Measurements from ENCODE around the gene TNFSF13.

Gene TNFSF13

GRCh38 chr17:7575959-7576358 is 17.4 kb downstream of the TNFSF13 start:
- DNase-seq: no peak

- DNase-seq: no peak
These were observed 17.9 kb downstream of the TNFSF13 start for GRCh38 chr17:7576432-7576937.

GRCh38 chr17:7577327-7578199 is 19.0 kb downstream of the TNFSF13 start:
- no peak for DNase-seq

- DNase-seq: no peak
These were observed 20.7 kb downstream of the TNFSF13 start, which contains the start of gene CD68 for GRCh38 chr17:7579001-7579833. Gene CD68 (plus strand): TSS chr17:7579638. CDS start chr17:7579678, 40 bp downstream.

DNA sequence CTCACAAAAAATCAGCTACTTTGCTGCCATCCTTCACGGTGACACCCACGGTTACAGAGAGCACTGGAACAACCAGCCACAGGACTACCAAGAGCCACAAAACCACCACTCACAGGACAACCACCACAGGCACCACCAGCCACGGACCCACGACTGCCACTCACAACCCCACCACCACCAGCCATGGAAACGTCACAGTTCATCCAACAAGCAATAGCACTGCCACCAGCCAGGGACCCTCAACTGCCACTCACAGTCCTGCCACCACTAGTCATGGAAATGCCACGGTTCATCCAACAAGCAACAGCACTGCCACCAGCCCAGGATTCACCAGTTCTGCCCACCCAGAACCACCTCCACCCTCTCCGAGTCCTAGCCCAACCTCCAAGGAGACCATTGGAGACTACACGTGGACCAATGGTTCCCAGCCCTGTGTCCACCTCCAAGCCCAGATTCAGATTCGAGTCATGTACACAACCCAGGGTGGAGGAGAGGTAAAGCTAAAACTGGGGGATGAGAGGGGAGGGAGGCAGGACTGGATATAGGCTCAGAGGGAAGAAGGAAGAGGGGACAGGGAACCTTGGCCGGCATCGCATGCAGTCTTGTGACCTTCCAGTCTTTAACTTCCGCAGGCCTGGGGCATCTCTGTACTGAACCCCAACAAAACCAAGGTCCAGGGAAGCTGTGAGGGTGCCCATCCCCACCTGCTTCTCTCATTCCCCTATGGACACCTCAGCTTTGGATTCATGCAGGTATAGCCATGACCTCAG is 21.5 kb downstream of the TNFSF13 start:
- DNase-seq: no peak

GRCh38 chr17:7580604-7581575 is 22.3 kb downstream of the TNFSF13 start:
- DNase-seq: no peak

DNA sequence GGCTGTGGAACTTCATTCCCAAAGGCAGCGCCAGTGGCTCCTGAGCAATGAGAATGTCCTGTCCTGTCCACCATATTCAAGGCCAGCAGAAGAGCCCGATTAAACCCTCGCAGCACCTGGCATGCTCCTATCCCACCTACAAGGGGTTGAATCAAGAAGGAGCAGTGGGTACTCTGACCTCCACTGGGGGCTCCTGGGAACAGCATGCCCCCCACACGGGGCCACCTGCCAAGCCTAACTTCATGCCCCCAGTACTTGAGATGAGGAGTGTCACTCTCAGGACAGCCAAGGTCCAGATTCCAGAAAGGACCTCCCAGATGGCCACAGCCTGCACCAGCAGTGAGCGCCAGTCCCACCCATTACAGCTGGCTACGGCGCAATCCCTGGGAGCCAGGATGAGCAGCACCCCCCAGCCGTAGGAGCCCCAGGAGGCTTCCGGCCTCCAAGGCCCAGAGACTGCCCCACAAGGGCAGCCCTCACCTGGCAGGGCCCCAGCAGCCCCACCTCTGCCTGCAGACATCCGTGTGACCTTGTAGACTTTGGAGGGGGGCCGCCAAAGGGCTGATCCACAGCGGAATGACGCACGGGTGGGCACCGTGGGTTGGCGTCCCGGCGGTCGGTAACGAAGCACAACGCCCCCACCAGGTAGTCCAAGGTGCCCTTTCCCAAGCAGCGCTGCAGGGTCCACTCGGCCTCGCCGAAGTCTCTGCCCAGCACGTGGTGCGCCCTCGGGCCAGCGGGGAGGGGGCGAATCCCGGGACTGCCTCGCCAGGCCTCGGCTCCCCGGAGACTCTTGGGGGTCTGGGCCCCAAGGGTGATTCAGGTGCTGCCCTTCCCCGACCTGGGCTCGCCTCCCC is 24.1 kb downstream of the TNFSF13 start:
- DNase-seq: no peak

DNA sequence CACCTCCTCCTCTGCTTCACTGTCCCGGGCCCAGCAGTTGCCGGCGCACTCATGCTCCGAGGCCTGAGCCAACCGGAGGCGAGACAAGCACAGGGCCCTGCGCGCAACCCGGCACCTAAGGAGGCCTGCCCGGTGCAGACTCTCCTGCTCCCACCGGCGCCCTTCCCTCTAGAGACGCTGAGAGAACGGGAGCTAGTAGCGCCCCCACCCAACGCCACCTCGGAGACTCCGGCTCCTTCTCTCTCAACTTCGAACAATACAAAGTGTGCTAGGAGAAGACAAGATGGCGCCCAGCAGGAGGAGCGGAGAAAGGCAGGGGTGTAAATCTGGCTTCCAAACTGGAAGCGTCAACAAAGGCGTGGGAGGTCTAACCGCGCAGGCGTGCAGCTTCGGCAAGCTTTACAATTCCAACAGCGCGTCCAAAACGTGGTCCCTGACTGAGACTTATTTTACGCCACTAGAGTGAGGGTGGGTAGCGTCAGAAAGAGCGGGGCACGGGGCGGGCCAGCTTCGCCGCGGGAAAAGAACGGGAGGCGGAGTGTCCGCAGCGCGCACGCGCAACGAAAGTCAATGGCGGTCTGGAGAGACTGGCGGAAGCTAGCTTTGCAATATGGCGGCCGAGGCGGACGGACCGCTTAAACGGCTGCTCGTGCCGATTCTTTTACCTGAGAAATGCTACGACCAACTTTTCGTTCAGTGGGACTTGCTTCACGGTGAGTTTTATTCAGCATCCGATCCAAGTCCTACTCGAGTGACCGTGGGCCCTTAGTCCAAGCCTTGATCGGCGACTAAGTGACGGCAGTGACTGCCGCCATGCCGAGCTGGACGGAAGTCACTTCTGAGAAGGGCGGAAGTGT is 24.9 kb downstream of the TNFSF13 start, which contains the start of gene MPDU1:
Gene MPDU1 (plus strand): TSS at position 600 of the 857 bp plus-strand sequence. CDS start 11 bp downstream, at position 611.
- peak; percentile 82 for DNase-seq

GRCh38 chr17:7586673-7587419 is 28.3 kb downstream of the TNFSF13 start:
- DNase-seq: no peak

GRCh38 chr17:7587420-7588151 is 29.0 kb downstream of the TNFSF13 start:
- no peak for DNase-seq

DNA sequence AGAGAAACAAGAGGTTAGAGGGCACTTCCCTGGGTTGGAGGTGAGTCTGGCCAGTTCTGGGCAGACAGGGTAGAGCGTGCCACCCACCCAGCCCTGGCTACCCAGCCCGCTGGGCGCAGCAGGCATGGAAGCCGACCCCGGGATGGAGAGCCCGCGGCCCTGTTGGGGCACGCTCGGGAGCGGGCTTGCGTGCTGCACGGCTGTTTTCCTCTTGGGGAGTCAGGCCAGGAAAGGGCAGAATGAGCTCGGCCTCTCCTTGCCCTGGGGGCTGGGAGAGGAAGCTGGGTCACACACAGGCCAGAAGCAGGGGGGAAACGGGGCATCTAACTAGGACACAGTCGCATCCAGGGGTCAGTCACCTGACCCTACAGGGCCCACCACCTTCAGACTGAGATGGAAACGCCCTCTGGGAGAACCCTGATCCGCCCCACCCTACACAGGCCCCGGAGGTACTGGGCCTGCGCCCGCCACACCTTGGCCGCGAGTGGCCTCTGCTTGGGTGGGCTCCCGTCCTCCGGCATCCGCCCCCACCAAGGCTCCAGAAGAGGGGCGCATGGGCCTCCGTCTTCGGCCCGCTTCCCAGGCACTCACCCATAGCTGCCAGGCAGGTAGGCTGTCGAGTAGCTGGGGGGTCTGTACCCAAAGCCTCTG is 30.1 kb downstream of the TNFSF13 start:
- DNase-seq: no peak

DNA sequence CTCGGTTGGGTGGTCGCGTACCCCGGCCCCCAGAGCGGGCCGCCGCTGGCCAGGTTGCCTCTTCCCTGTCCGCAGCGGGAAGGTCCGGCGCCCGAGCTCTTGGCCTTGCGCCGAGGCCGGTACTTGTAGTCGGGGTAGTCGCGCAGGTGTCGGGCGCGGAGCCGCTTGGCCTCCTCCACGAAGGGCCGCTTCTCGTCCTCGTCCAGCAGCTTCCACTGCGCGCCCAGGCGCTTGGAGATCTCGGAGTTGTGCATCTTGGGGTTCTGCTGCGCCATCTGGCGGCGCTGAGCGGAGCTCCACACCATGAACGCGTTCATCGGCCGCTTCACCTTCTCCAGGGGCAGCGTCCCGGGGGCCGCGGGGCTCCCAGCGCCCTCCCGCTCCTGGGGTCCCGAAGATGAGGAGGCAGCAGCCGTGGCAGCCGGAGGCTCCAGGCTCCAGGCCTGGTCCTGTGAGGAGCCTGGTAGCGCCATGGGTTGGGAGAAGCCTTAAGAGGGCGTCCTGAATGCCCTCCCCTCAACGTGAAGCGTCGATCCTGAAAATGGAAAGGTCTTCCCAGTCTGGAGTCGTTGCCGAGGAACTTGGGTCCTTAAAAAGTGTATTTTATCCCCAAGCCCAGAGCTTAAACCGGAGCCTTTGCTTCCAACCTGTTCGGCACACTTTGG is 30.8 kb downstream of the TNFSF13 start:
- peak; percentile 28 for DNase-seq

DNA sequence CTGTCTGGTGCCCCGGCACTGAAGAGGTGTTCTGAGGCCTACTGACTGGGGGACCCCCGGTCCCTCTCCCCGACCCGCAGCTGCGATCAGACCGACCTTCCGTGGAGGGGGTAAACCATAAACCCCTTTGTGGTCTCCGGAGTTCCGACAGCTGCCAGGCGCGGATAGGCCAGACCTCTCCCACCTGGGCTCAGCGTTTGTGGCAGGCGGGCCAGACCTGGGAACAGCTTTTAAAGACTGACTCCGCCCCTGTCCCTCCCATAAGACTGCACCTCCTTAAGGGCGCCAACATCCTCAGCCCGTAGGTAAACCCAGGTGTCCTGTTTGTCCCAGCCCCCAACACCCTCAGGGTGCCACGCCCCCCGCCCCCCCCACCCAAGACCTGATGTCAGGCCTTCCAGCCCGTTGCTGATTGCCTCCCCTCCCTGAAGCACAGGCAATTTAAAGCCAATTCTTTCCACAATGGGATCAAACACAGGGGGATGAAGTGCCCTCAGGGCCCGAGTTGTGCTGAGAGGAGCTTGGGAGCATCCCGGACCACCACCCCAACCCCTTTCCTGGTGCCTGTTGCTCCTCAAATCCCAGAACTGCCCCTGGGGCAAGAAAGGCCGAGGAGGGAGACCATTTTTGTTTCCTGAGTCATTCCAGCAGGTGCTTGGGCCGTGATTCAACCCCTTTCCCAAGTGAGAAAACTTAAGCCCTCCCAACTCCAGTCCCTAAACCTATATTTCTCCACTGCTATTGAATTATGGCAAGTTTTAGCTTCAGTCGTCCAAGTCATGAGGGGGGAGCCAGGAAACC is 31.5 kb downstream of the TNFSF13 start, which contains the start of gene SOX15:
Gene SOX15 (minus strand): TSS at position 204 of the 801 bp plus-strand sequence. CDS start 418 bp downstream, outside the sequence.
- no peak for DNase-seq

- no peak for DNase-seq
These were observed 32.2 kb downstream of the TNFSF13 start for GRCh38 chr17:7590743-7591142.

GRCh38 chr17:7591596-7591995 is 33.0 kb downstream of the TNFSF13 start:
- DNase-seq: no peak
